Right ventricle myocardium superior (tissue), 1 donor: ENCODE results near the gene ASB8. TPM values are rescaled to one million over a fixed set of nuclear protein-coding genes. Genes with fewer than 3 reads are reported as not detected.

Experiments used
- ATAC-seq: fragments of 200-7000 bp; cut with Tn5 transposase; one replicate; pipeline ENCODE4 v1.9.1; 2020; ENCODE audit warnings: mild to moderate bottlenecking; ENCODE audit not compliant: poor library complexity
- DNase-seq: peaks from one replicate; pipeline ENCODE4 v3.0.0-alpha.2; 2020
- intact Hi-C: fragments of 100-400 bp; cut with DNase I; formaldehyde crosslinking; loops from one replicate; pipeline ENCODE4 v1.11.2; 2022
- long read RNA-seq: library from polyadenylated mRNA; unstranded; transcript quantifications from one replicate; pipeline ENCODE4 v2.0.0, GENCODE V29; 2021
- total RNA-seq: library from RNA; stranded (reverse); fragmentation: NEBNext Ultra II Directional; extraction: Animal tissue kit (Norgen Biotek cat#: 25700); gene quantifications from one replicate; pipeline ENCODE4 v1.2.1, GENCODE V29; 2021
- donor health status: DM: no; HTN: yes; CAD: no; lungs with severe emphysema.

ASB8 gene, protein sequence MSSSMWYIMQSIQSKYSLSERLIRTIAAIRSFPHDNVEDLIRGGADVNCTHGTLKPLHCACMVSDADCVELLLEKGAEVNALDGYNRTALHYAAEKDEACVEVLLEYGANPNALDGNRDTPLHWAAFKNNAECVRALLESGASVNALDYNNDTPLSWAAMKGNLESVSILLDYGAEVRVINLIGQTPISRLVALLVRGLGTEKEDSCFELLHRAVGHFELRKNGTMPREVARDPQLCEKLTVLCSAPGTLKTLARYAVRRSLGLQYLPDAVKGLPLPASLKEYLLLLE
- total RNA-seq, result 86.0 TPM
- long read RNA-seq, transcript ASB8-202 (5 exons, 657 nt), result minor isoform, 10 of 203 reads
- long read RNA-seq, transcript ASB8-201 (4 exons, 2,615 nt), result major isoform, 87 of 203 reads
- long read RNA-seq, transcript ASB8-207 (5 exons, 923 nt), result minor isoform, 43 of 203 reads
- long read RNA-seq, transcript ASB8-205 (4 exons, 2,610 nt), result minor isoform, 31 of 203 reads
- long read RNA-seq, partial matches to known transcripts, result 11 of 203 reads
- long read RNA-seq, other reads (novel, unspliced or antisense), result 13 of 203 reads

GRCh38 chr12:48157018-48157888 lies at the start of gene ASB8:
TSS of gene ASB8 (minus strand) at chr12:48157515. CDS start at chr12:48153496, 4,019 bp downstream.
- intact Hi-C loops, result loop anchor here (5.0 to 10.0 kb wide), 2 partner anchors 35 to 52 kb away; partner anchors contain the start of gene SENP1
- peak; percentile 100 for DNase-seq
- peak; percentile 98 for ATAC-seq

GRCh38 chr12:48203192-48203591 lies 45.9 kb upstream of the ASB8 start, which contains the start of gene OR10AD1:
TSS of gene OR10AD1 (minus strand) at chr12:48203292. CDS start at chr12:48203292, 0 bp downstream.
- ATAC-seq (no peak), DNase-seq (no peak)
- intact Hi-C loops, result no loop called here

DNA sequence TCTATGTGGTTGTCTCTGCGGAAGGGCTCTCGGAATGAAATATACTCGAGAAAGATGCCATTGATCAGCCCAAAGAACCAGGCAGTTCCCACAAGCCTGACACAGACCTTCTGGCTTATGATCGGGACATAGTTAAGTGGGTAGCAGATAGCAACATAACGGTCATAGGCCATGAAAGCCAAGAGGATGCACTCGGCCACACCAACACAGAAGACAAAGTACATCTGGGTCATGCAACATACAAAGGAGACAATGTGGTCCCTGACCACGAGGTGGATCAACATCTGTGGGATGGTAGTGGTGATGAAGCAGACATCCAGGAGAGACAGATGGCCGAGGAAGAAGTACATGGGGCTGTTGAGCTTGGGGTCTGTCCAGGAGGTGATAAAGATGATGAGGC lies 45.5 kb upstream of the ASB8 start:
- ATAC-seq (no peak), DNase-seq (no peak)
- intact Hi-C loops, result no loop called here

DNA sequence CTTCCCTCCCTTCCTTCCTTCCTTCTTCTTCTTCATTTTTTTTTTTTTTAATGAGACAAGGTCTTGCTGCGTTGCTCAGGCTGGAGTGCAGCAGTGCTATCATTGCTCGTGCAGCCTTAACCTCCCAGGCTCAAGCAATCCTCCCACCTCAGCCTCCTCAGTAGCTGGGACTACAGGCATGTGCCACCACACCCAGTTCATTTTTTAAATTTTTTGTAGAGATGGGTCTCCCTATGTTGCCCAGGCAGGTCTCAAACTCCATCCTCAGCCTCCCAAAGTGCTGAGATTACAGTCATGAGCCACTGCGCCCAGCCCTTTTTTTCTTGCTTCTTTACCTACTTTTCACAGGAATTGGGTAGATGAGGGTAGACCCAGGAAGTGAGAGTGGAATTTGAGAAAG lies 44.2 kb upstream of the ASB8 start:
- intact Hi-C loops, result no loop called here
- no peak for ATAC-seq
- no peak for DNase-seq

GRCh38 chr12:48201091-48201490 lies 43.8 kb upstream of the ASB8 start:
- ATAC-seq, result no peak
- no peak for DNase-seq
- intact Hi-C loops, result no loop called here

DNA sequence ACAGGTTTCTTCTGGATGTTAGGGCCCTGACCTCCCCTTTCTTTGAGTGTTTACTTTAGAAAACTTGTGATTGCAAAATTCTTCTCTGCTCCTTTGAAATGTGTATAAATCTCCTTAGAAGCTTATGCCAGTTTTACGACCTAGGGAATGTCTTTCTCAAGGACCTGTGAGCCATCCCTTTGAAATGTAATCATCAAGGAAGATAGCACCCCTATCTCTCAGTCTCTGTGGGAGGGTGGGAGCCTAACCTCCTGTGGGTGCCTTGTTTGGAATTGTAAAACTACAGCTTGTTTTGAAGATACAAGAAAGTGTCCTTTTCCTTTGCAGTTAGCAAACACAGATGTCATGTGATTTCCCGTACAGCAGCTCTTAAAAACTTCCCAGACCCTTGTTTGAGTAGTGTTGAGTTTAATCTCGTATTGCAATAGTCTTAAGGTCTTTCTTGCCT lies 42.5 kb upstream of the ASB8 start:
- intact Hi-C loops, result loop anchor here (10.0 kb wide), 1 partner anchor 145 kb away; no protein-coding TSS in a partner anchor

GRCh38 chr12:48198985-48199384 lies 41.7 kb upstream of the ASB8 start:
- intact Hi-C loops, result loop anchor here (10.0 kb wide), 1 partner anchor 146 kb away; no protein-coding TSS in a partner anchor
- ATAC-seq (no peak), DNase-seq (no peak)

More for the DNA sequence above, 42.5 kb upstream of the ASB8 start:
- DNase-seq, result no peak
- no peak for ATAC-seq

DNA sequence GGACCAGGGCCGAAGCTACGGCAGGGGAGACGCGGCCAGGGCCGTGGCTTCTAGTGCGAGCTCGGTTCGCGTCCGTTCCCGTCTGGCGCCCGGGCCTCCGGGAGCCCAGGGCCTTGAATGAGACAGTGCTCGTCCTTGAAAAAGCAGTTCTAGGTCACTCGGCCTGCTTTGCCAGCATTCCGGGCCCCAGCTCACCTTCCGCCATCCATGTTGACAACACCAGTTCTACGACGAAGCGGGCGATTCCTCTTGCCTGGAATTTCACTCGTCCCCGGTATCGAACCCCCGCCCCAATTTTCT lies 41.3 kb upstream of the ASB8 start:
- ATAC-seq (peak; percentile 79), DNase-seq (peak; percentile 78)
- intact Hi-C loops, result loop anchor here (10.0 kb wide), 1 partner anchor 146 kb away; no protein-coding TSS in a partner anchor

DNA sequence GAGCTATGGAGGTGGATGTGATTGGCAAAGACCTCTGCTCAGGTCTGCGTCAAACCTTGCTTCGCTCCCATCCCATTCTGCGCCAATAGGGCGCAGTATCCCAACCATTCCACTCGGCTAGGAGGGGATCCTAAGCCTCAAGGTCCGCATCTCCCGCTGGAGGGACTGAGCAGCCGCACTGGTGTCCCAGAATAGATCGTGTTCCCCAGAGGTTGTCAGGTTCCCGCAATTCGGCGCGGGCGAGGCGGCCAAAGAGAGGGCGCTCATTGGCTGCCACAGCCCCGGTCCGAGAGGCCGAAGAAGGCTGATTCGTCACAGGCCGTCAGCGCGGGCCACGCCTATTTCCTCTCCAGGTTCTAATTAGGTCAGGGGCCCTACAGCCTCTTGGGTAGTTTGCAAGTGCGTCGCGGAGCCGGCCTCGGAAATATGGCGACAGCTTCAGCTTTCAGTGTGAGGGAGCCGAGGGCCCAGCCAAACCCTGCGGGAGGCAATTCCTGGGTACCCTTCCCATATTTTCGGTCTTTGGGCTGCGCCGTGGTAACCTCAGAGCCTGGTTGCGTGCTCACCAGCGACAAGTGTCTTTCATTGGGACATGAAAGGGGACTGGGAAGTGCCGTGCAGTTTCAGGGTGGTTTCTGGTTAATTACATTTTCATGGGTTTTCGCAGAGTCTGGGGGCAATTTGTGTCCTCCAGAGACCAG lies 40.8 kb upstream of the ASB8 start:
- intact Hi-C loops, result loop anchor here (10.0 kb wide), 1 partner anchor 147 kb away; no protein-coding TSS in a partner anchor
- peak; percentile 99 for ATAC-seq

GRCh38 chr12:48197549-48197970 lies 40.2 kb upstream of the ASB8 start:
- DNase-seq (no peak), ATAC-seq (peak; percentile 48)
- intact Hi-C loops, result loop anchor here (10.0 kb wide), 1 partner anchor 147 kb away; no protein-coding TSS in a partner anchor

More for the DNA sequence above, 40.8 kb upstream of the ASB8 start:
- peak; percentile 99 for DNase-seq

GRCh38 chr12:48194799-48195201 lies 37.5 kb upstream of the ASB8 start:
- DNase-seq, result no peak
- no peak for ATAC-seq
- intact Hi-C loops, result loop anchor here (10.0 kb wide), 1 partner anchor 150 kb away; no protein-coding TSS in a partner anchor

- ATAC-seq, result no peak
- intact Hi-C loops, result loop anchor here (10.0 kb wide), 1 partner anchor 151 kb away; no protein-coding TSS in a partner anchor
- DNase-seq, result no peak
Observed at GRCh38 chr12:48193623-48194022, 36.3 kb upstream of the ASB8 start.

DNA sequence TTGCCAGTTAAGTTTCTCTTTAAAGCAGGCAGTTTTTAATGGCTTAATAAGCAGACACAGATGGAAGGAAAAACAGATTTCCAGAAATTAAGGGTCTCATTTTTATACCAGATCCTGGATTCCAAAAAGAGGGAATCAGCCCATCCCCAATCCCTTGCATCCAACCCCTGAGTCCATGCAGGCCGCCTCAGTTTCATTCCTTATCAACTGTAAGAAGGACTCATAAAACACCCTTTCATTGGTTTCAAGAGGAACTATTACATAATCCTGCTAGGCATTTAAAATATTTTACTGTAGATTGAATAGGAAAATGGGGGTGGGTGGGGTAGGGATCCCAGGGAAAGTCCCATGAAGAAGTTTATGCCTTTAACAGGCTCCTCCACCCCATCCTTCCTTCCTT lies 35.5 kb upstream of the ASB8 start:
- DNase-seq (no peak), ATAC-seq (no peak)
- intact Hi-C loops, result loop anchor here (10.0 kb wide), 1 partner anchor 152 kb away; no protein-coding TSS in a partner anchor

DNA sequence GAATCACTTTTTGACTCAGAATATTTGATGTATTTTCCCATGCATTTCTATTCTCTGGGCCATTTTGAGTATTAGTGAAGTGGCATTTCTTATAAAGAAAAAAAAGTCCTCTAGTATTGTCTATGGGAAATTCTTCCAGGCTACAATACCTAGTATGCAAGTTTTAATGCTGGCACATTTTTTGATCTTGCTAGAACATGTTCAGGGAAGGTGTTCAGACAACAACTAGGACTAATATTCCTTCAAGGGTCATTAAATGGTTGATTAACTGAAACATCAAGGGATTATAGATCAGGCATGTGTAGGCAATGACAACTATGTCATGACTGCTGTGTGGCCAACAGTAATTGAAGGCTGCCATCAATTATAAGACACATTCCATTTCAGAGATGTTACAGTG lies 33.8 kb upstream of the ASB8 start:
- intact Hi-C loops, result loop anchor here (10.0 kb wide), 1 partner anchor 154 kb away; no protein-coding TSS in a partner anchor
- ATAC-seq, result no peak
- DNase-seq, result no peak

GRCh38 chr12:48189331-48190125 lies 32.2 kb upstream of the ASB8 start:
- ATAC-seq (peak; percentile 83), DNase-seq (no peak)
- intact Hi-C loops, result loop anchor here (10.0 kb wide), 2 partner anchors 155 to 425 kb away; no protein-coding TSS in a partner anchor

DNA sequence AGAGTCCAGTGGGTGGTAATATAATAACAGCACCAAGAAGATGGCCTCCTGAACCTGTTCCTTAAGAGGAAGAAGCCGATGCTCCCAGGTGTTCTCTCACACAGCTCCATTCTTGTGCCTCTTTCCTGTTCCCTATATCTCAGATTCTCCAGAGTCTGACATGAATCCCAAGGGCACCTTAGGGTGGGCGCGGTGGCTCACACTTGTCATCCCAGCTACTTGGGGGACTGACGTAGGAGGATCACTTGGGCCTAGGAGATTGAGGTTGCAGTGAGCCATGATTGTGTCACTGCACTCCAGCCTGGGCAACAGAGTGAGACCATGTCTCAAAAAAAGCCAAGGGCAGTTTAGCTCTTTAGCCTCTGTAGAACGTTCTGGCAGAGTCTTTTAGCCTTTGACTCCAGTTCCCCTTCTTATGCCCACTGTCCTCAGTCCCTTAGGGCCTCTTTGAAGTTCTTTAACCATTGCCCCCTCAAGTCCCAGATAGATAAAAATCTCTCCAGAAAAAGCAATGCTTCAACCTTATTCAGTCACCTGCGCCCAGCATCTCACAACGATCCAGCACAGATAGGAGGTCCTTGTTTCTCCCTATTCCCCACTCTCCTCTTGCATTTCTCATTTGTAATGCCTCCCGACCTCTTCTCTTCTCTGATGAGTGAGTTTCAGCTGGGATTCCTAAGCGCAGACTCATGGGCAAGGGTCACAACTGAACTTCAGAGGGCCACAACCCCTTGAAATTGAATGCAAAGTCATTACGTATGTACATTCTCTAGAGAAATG lies 30.8 kb upstream of the ASB8 start:
- ATAC-seq, result no peak
- no peak for DNase-seq

More for the DNA sequence above, 30.8 kb upstream of the ASB8 start:
- intact Hi-C loops, result loop anchor here (10.0 kb wide), 1 partner anchor 427 kb away; no protein-coding TSS in a partner anchor
